Measurements from ENCODE around the gene HLA-DPA1.

The HLA-DPA1 gene

DNA sequence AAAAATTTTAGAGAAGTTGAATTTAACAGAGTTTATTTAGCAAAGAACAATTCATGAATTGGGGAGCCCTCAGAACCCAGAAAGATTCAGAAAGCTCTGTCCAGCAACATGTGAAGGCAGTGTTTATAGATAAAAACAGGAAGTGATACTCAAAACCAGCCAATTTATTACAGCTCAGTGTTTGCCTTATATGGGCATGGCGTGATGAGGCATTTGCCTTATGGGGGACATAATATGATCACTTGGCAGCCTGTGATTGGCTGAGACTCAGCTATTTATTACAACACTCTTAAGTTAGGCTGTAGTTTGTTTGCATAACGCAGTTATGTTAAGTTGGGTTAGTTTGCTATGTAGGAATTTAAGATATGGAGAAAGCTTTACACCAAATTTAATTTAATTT is 11.5 kb downstream of the HLA-DPA1 start:
- no peak overlapping the region for H3K9ac ChIP-seq (ENCODE audit: insufficient read length, low read depth)
- no peak overlapping the region for H3K4me3 ChIP-seq (ENCODE audit: insufficient read length, low read depth)
- H3K36me3 ChIP-seq (ENCODE audit: insufficient read depth, insufficient read length, low read length) = no peaks in the 10 kb centered on the region
- no peak for TF ChIP-seq SUZ12 (IDR thresholded peaks at IDR 0.05; ENCODE audit: extremely low read depth, insufficient read depth, insufficient read length)
- peaks cover 4% of the 10 kb centered on the region for H3K9me3 ChIP-seq (ENCODE audit: insufficient read depth, low read length)
- no peak for DNase-seq (ENCODE audit: low read depth, low spot score)
- H3K27me3 ChIP-seq (ENCODE audit: insufficient read depth, insufficient read length) = no peaks in the 10 kb centered on the region
- H3K4me1 ChIP-seq (ENCODE audit: insufficient read depth, insufficient read length) = no peaks in the 10 kb centered on the region

GRCh38 chr6:33057222-33058150 is 16.0 kb downstream of the HLA-DPA1 start:
- Histone ChIP-seq H3K9me3 (ENCODE audit: insufficient read depth, low read length) (peaks cover 4% of the 10 kb centered on the region), H3K4me3 (ENCODE audit: insufficient read length, low read depth) (no peak overlapping the region), H3K27me3 (ENCODE audit: insufficient read depth, insufficient read length) (no peaks in the 10 kb centered on the region), H3K9ac (ENCODE audit: insufficient read length, low read depth) (no peak overlapping the region), H3K4me1 (ENCODE audit: insufficient read depth, insufficient read length) (no peaks in the 10 kb centered on the region), H3K36me3 (ENCODE audit: insufficient read depth, insufficient read length, low read length) (no peaks in the 10 kb centered on the region)
- TF ChIP-seq ZNF274 (IDR thresholded peaks at IDR 0.05; ENCODE audit: low read depth, low read length) = no peak
- no peak for TF ChIP-seq SUZ12 (IDR thresholded peaks at IDR 0.05; ENCODE audit: extremely low read depth, insufficient read depth, insufficient read length)
- TF ChIP-seq YY1 (IDR thresholded peaks at IDR 0.05; ENCODE audit: insufficient read depth, insufficient read length) = no peak
- DNase-seq (ENCODE audit: low read depth, low spot score) = no peak

- no peaks in the 10 kb centered on the region for H3K9me3 ChIP-seq (ENCODE audit: insufficient read depth, low read length)
- H3K27me3 ChIP-seq (ENCODE audit: insufficient read depth, insufficient read length) = no peaks in the 10 kb centered on the region
- H3K36me3 ChIP-seq (ENCODE audit: insufficient read depth, insufficient read length, low read length) = no peaks in the 10 kb centered on the region
- no peak overlapping the region for H3K9ac ChIP-seq (ENCODE audit: insufficient read length, low read depth)
- no peak for TF ChIP-seq YY1 (IDR thresholded peaks at IDR 0.05; ENCODE audit: insufficient read depth, insufficient read length)
- TF ChIP-seq SUZ12 (IDR thresholded peaks at IDR 0.05; ENCODE audit: extremely low read depth, insufficient read depth, insufficient read length) = no peak
- no peak for TF ChIP-seq ZNF274 (IDR thresholded peaks at IDR 0.05; ENCODE audit: low read depth, low read length)
- H3K4me1 ChIP-seq (ENCODE audit: insufficient read depth, insufficient read length) = no peaks in the 10 kb centered on the region
- no peak for DNase-seq (ENCODE audit: low read depth, low spot score)
- no peak overlapping the region for H3K4me3 ChIP-seq (ENCODE audit: insufficient read length, low read depth)
Measured at GRCh38 chr6:33053230-33053629, 20.2 kb downstream of the HLA-DPA1 start.

DNA sequence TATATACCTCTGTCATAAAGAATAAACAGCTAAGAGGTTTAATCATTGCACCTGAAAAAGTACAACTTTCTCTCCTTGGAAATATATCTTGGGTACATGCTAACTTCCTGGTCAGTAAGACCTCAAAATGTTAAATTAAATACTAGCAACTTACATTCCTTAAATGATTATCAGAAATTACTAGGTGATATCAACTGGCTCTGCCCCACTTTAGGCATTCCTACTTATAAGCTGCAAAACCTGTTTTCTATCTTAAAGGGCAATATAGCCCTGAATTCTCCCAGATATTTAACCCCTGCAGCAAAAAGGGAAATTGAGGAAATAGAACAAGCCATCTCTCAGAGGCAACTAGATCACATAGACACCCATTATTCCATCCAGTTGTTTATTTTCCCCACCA is 20.8 kb downstream of the HLA-DPA1 start:
- Histone ChIP-seq H3K27me3 (ENCODE audit: insufficient read depth, insufficient read length) (no peaks in the 10 kb centered on the region), H3K4me3 (ENCODE audit: insufficient read length, low read depth) (no peak overlapping the region), H3K36me3 (ENCODE audit: insufficient read depth, insufficient read length, low read length) (no peaks in the 10 kb centered on the region), H3K4me1 (ENCODE audit: insufficient read depth, insufficient read length) (no peaks in the 10 kb centered on the region), H3K9ac (ENCODE audit: insufficient read length, low read depth) (no peak overlapping the region), H3K9me3 (ENCODE audit: insufficient read depth, low read length) (no peaks in the 10 kb centered on the region)
- no peak for DNase-seq (ENCODE audit: low read depth, low spot score)
- TF ChIP-seq YY1 (IDR thresholded peaks at IDR 0.05; ENCODE audit: insufficient read depth, insufficient read length) (no peak), ZNF274 (IDR thresholded peaks at IDR 0.05; ENCODE audit: low read depth, low read length) (no peak), SUZ12 (IDR thresholded peaks at IDR 0.05; ENCODE audit: extremely low read depth, insufficient read depth, insufficient read length) (no peak)

GRCh38 chr6:33050014-33050810 is 23.2 kb downstream of the HLA-DPA1 start:
- no peaks in the 10 kb centered on the region for H3K4me1 ChIP-seq (ENCODE audit: insufficient read depth, insufficient read length)
- H3K9ac ChIP-seq (ENCODE audit: insufficient read length, low read depth) = no peak overlapping the region
- no peaks in the 10 kb centered on the region for H3K36me3 ChIP-seq (ENCODE audit: insufficient read depth, insufficient read length, low read length)
- H3K4me3 ChIP-seq (ENCODE audit: insufficient read length, low read depth) = no peak overlapping the region
- H3K27me3 ChIP-seq (ENCODE audit: insufficient read depth, insufficient read length) = no peaks in the 10 kb centered on the region
- H3K9me3 ChIP-seq (ENCODE audit: insufficient read depth, low read length) = no peaks in the 10 kb centered on the region
- no peak for TF ChIP-seq ZNF274 (IDR thresholded peaks at IDR 0.05; ENCODE audit: low read depth, low read length)
- TF ChIP-seq SUZ12 (IDR thresholded peaks at IDR 0.05; ENCODE audit: extremely low read depth, insufficient read depth, insufficient read length) = no peak
- no peak for TF ChIP-seq YY1 (IDR thresholded peaks at IDR 0.05; ENCODE audit: insufficient read depth, insufficient read length)
- DNase-seq (ENCODE audit: low read depth, low spot score) = no peak

DNA sequence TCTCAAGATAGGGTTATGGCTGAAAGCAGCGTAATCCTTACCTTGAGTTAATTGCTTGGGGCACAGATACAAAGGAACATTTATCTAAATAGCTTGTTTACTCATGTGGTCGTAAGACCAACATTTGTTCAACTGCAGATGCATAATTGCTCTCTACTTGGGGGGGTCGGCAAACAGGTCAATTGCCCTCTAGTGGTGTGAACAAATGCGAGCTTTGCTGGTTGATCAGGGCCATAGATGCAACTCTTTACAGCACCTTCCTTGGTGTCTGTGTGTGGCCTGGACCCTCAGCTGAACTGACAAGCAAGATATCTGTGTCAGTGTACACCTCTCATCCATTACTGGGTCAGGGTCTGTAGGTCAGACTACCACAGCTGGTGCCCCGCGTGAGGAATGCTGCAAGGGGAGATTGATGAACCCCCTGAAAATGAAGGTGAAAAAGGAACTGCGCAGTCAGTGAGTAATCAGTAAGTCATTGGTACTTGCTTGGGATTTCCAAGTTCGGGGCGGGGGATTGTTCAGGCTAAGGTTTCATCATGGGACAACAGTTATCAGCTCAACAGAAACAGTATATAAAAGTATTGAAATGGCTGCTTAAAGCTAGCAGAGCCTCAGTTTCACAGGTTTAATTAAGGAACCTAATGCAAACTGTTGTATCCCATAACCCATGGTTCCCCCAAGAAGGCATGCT is 24.0 kb downstream of the HLA-DPA1 start:
- no peak overlapping the region for H3K9ac ChIP-seq (ENCODE audit: insufficient read length, low read depth)
- no peak for TF ChIP-seq ZNF274 (IDR thresholded peaks at IDR 0.05; ENCODE audit: low read depth, low read length)
- no peak for DNase-seq (ENCODE audit: low read depth, low spot score)
- H3K4me3 ChIP-seq (ENCODE audit: insufficient read length, low read depth) = no peak overlapping the region
- no peaks in the 10 kb centered on the region for H3K27me3 ChIP-seq (ENCODE audit: insufficient read depth, insufficient read length)
- H3K4me1 ChIP-seq (ENCODE audit: insufficient read depth, insufficient read length) = no peaks in the 10 kb centered on the region
- H3K36me3 ChIP-seq (ENCODE audit: insufficient read depth, insufficient read length, low read length) = no peaks in the 10 kb centered on the region
- H3K9me3 ChIP-seq (ENCODE audit: insufficient read depth, low read length) = no peaks in the 10 kb centered on the region

GRCh38 chr6:33040157-33040556 is 33.3 kb downstream of the HLA-DPA1 start:
- TF ChIP-seq ZNF274 (IDR thresholded peaks at IDR 0.05; ENCODE audit: low read depth, low read length) (no peak), SUZ12 (IDR thresholded peaks at IDR 0.05; ENCODE audit: extremely low read depth, insufficient read depth, insufficient read length) (no peak), YY1 (IDR thresholded peaks at IDR 0.05; ENCODE audit: insufficient read depth, insufficient read length) (no peak)
- no peaks in the 10 kb centered on the region for H3K9me3 ChIP-seq (ENCODE audit: insufficient read depth, low read length)
- no peak overlapping the region for H3K9ac ChIP-seq (ENCODE audit: insufficient read length, low read depth)
- no peak for DNase-seq (ENCODE audit: low read depth, low spot score)
- H3K4me1 ChIP-seq (ENCODE audit: insufficient read depth, insufficient read length) = no peaks in the 10 kb centered on the region
- H3K36me3 ChIP-seq (ENCODE audit: insufficient read depth, insufficient read length, low read length) = no peaks in the 10 kb centered on the region
- no peak overlapping the region for H3K4me3 ChIP-seq (ENCODE audit: insufficient read length, low read depth)
- no peaks in the 10 kb centered on the region for H3K27me3 ChIP-seq (ENCODE audit: insufficient read depth, insufficient read length)

All from NT2/D1 (cell line).